Measurements from ENCODE around the gene NRAP. TPM values are rescaled to one million over a fixed set of nuclear protein-coding genes. Genes with fewer than 3 reads are reported as not detected.

Gene NRAP
- total RNA-seq, 1 donor from 2014 or later: not detected

- H3K4me1 Mint-ChIP-seq: no peaks in the 10 kb centered on the region
- peaks cover 94% of the 10 kb centered on the region for H3K27me3 Mint-ChIP-seq (ENCODE audit: low read depth)
These were observed 44.4 kb downstream of the NRAP start for GRCh38 chr10:113619401-113619800.

GRCh38 chr10:113618338-113618737, 45.5 kb downstream of the NRAP start:
- no peaks in the 10 kb centered on the region for H3K4me1 Mint-ChIP-seq
- no peaks in the 10 kb centered on the region for H3K36me3 Mint-ChIP-seq
- no peak for DNase-seq (ENCODE audit: low spot score in 2 of 2, unreplicated experiment in 2 of 2)
- H3K4me3 Mint-ChIP-seq: no peak overlapping the region
- H3K27ac Mint-ChIP-seq: no peak overlapping the region
- H3K9me3 Mint-ChIP-seq: no peaks in the 10 kb centered on the region
- TF ChIP-seq, protein P1, sequence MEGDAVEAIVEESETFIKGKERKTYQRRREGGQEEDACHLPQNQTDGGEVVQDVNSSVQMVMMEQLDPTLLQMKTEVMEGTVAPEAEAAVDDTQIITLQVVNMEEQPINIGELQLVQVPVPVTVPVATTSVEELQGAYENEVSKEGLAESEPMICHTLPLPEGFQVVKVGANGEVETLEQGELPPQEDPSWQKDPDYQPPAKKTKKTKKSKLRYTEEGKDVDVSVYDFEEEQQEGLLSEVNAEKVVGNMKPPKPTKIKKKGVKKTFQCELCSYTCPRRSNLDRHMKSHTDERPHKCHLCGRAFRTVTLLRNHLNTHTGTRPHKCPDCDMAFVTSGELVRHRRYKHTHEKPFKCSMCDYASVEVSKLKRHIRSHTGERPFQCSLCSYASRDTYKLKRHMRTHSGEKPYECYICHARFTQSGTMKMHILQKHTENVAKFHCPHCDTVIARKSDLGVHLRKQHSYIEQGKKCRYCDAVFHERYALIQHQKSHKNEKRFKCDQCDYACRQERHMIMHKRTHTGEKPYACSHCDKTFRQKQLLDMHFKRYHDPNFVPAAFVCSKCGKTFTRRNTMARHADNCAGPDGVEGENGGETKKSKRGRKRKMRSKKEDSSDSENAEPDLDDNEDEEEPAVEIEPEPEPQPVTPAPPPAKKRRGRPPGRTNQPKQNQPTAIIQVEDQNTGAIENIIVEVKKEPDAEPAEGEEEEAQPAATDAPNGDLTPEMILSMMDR (IDR thresholded peaks at IDR 0.05; ENCODE audit: unreplicated experiment): no peak
- H3K27me3 Mint-ChIP-seq (ENCODE audit: low read depth): peaks cover 92% of the 10 kb centered on the region

More at GRCh38 chr10:113619401-113619800, 44.4 kb downstream of the NRAP start:
- TF ChIP-seq, protein P1 (IDR thresholded peaks at IDR 0.05; ENCODE audit: unreplicated experiment): no peak
- Mint-ChIP-seq H3K27ac (no peak overlapping the region), H3K9me3 (no peaks in the 10 kb centered on the region), H3K36me3 (no peaks in the 10 kb centered on the region), H3K4me3 (no peak overlapping the region)
- no peak for DNase-seq (ENCODE audit: low spot score in 2 of 2, unreplicated experiment in 2 of 2)

- Mint-ChIP-seq H3K36me3 (no peaks in the 10 kb centered on the region), H3K27me3 (ENCODE audit: low read depth) (peaks cover 92% of the 10 kb centered on the region), H3K4me1 (no peaks in the 10 kb centered on the region), H3K4me3 (no peak overlapping the region), H3K9me3 (no peaks in the 10 kb centered on the region), H3K27ac (no peak overlapping the region)
- TF ChIP-seq, protein P1 (IDR thresholded peaks at IDR 0.05; ENCODE audit: unreplicated experiment): no peak
- DNase-seq (ENCODE audit: low spot score in 2 of 2, unreplicated experiment in 2 of 2): no peak
These were observed 46.8 kb downstream of the NRAP start for GRCh38 chr10:113617086-113617485.

DNA sequence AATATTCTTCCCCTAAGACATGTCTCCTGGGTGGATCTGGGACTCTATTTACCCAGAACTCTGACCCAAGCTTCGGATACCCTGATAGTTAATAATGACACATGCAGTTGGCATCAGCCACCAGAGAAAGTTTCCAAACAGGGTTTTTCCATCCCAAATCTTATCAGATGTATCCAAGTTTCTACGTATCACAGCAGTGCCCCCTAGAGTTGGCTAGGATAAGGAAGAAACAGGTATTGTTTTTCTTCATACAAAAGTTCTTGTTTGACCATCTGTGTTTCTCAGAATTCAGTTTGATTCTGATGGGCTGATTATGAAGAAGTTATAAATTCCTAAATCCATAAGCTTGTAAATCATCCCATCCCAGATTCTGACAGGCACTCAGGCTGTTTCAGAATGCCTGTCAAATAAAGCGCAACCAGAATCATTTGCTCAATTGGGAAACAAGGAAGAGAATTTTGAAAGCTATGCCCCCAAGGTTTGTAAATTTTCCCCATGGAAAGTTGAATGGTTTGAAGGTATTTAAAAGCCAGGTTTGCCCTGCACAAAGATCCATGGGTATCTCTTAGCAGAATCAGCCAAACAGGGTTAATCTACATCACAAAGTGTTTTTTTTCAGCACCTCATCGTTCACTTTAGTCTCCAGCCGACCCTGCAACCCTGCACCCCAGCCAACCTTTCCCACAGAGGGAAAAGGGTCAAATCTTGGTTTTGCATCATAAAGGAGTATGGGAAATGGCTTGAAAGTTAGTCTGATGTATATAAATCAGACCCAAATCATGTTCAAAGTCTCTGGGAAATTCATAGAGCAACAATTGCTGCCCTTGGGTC, 47.4 kb downstream of the NRAP start:
- no peak overlapping the region for H3K4me3 Mint-ChIP-seq
- H3K27ac Mint-ChIP-seq: no peak overlapping the region
- no peaks in the 10 kb centered on the region for H3K36me3 Mint-ChIP-seq
- no peaks in the 10 kb centered on the region for H3K9me3 Mint-ChIP-seq
- no peak for DNase-seq (ENCODE audit: low spot score in 2 of 2, unreplicated experiment in 2 of 2)
- TF ChIP-seq, protein P1 (IDR thresholded peaks at IDR 0.05; ENCODE audit: unreplicated experiment): no peak
- H3K4me1 Mint-ChIP-seq: no peaks in the 10 kb centered on the region
- H3K27me3 Mint-ChIP-seq (ENCODE audit: low read depth): peaks cover 90% of the 10 kb centered on the region

GRCh38 chr10:113613977-113614690, 49.7 kb downstream of the NRAP start:
- no peak for DNase-seq (ENCODE audit: low spot score in 2 of 2, unreplicated experiment in 2 of 2)
- Mint-ChIP-seq H3K4me1 (peaks cover 9% of the 10 kb centered on the region), H3K27ac (no peak overlapping the region), H3K36me3 (no peaks in the 10 kb centered on the region), H3K27me3 (ENCODE audit: low read depth) (peaks cover 76% of the 10 kb centered on the region), H3K9me3 (no peaks in the 10 kb centered on the region), H3K4me3 (no peak overlapping the region)
- TF ChIP-seq, protein P1 (IDR thresholded peaks at IDR 0.05; ENCODE audit: unreplicated experiment): no peak
